T-helper 2 cell (primary cell): ENCODE data around the gene GARIN5A.
"Not testable (repeated sequence)": the region's sequence is repeated elsewhere in the genome, so short reads cannot be mapped to it uniquely, and the experiment has no call there.

Experiments used
- DNase-seq, 5 experiments: peaks; one replicate each; pipeline versions ENCODE4 v3.0.0 to v3.0.0-alpha.2; 2012 to 2022

GARIN5A gene

GRCh38 chr19:50461066-50461875 lies 15.4 kb downstream of the GARIN5A start:
- DNase-seq = peak in 4 of 5 experiments; percentile 16 to 74 (median 36)

DNA sequence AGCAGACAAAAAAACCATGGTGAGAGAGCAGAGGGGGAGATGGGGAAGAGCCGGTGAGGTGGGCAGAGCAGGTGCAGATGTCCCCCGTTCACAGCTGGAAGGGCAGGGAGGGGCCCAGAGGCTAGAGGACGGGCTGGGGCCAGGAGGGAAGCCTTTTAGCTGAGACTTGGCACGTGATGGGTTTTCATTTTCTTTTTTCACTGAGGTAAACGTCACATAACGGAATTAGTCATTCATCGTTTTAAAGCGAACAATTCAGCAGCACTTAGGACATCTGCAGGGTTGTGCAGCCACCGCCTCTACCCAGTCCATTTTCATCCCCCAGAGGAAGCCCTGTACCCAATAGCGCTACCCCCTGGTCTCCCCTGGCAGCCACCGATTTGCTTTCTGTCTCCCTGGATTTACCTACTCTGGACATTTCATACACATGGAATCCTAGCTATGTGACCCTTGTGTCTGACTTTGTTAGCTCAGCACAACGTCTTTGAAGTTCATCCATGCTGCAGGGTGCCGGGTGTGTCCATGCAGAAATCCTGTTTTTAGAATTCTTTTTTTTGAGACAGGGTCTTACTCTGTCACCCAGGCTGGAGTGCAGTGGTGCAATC lies 16.4 kb downstream of the GARIN5A start:
- DNase-seq = peak in 1 of 5 experiments; percentile 70

- DNase-seq = no peak
These were observed 17.0 kb downstream of the GARIN5A start for GRCh38 chr19:50459638-50460037.

- no peak for DNase-seq
These were observed 17.6 kb downstream of the GARIN5A start for GRCh38 chr19:50459067-50459456.

- DNase-seq = no peak
These were observed 18.1 kb downstream of the GARIN5A start for GRCh38 chr19:50458396-50459066.

- DNase-seq = no peak
These were observed 19.3 kb downstream of the GARIN5A start for GRCh38 chr19:50457300-50457699.

GRCh38 chr19:50455992-50456391 lies 20.7 kb downstream of the GARIN5A start:
- no peak for DNase-seq

- no peak for DNase-seq
These were observed 23.4 kb downstream of the GARIN5A start for GRCh38 chr19:50453243-50453642.

DNA sequence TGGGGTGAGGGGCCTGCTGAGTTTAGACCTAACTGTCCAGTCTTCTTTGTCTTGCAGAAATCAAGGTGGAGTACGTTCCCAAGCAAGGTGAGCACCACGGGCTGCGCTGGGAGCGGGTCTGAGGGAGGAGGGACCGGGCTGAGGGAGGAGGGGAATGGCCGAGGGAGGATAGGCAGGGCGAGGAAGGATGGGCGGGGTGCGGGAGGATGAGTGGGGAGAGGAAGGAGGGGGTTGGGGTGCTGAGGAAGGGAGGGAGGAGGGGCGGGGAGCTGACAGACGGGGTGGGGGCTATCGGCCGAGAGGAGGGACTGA lies 25.5 kb downstream of the GARIN5A start:
- no peak for DNase-seq

GRCh38 chr19:50450369-50451222 lies 26.1 kb downstream of the GARIN5A start:
- DNase-seq = no peak

GRCh38 chr19:50449236-50449899 lies 27.3 kb downstream of the GARIN5A start:
- no peak for DNase-seq

DNA sequence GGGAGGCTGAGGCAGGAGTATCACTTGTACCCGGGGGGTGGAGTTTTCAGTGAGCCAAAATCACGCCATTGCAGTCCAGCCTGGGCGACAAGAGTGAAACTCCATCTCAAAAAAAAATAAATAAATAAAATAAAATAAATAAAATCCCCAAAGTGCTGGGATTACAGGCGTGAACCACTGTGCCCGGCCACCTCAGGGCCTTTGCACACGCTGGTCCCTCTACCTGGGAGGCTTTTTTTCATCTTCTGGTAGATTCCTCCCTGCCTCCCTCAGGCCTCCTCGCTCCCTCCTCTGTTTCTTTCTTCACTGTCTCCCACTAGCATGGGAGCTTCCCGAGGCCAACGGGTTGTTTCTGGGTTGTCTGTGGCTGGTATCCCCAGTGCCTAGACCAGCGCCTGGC lies 28.9 kb downstream of the GARIN5A start:
- no peak for DNase-seq

- no peak for DNase-seq
These were observed 29.6 kb downstream of the GARIN5A start for GRCh38 chr19:50447053-50447452.

DNA sequence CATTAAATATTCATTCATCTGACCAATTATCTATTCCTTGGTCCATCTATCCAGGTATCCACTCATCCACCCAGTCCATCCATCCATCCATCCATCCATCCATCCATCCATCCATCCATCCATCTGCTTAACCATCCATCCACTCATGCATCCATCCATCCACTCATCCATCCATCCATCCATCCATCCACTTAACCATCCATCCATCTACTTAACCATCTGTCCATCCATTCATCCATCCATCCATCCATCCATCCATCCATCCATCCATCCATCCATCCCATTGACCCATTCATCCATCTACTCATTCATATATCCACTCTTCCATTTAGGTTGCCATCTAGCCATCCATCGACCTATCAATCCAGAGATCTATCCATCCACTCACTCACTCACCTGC lies 32.6 kb downstream of the GARIN5A start:
- no peak for DNase-seq

GRCh38 chr19:50439130-50439529 lies 37.5 kb downstream of the GARIN5A start:
- DNase-seq = not testable (repeated sequence)

GRCh38 chr19:50437862-50438449 lies 38.7 kb downstream of the GARIN5A start:
- DNase-seq = no peak

GRCh38 chr19:50435627-50436026 lies 41.0 kb downstream of the GARIN5A start:
- no peak for DNase-seq

DNA sequence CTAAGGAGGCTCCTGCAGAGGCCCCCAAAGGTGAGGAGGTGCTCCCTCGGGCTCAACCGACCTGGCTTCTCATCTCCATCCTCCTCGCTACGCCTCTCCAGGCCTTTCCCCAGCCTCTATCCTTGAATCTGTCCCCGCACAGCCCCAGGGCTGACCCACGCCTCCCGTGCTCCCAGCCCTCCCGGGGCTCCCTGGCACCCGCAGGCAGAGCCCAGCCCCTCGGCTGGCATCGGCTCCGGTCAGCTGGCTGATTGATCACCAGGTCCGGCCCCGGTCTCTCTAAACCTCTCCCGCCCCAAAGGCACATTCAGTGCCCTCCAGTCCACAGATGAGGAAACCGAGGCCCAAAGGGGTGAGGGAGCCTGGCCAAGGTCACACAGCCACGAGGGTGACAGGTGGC lies 41.4 kb downstream of the GARIN5A start:
- DNase-seq = no peak

DNA sequence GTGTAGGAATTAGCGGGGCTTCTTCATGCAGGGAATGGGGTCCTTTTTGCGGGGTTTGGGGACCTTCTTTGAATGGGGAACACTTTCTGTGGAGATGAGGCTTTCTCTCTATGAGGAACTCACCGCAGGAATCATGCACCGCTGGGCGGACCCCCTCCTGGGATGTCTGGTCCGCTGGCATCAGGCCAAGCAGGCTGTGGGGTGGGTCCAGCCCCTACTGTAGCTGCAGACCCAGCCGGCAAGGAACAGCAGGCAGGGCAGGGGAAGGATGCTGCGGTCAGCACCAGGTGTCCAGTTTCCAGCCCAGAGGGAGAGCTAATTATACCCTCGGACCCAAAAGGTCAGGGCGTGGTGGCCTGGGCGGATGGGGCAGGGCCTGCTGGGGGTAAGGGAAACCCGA lies 42.1 kb downstream of the GARIN5A start:
- no peak for DNase-seq

DNA sequence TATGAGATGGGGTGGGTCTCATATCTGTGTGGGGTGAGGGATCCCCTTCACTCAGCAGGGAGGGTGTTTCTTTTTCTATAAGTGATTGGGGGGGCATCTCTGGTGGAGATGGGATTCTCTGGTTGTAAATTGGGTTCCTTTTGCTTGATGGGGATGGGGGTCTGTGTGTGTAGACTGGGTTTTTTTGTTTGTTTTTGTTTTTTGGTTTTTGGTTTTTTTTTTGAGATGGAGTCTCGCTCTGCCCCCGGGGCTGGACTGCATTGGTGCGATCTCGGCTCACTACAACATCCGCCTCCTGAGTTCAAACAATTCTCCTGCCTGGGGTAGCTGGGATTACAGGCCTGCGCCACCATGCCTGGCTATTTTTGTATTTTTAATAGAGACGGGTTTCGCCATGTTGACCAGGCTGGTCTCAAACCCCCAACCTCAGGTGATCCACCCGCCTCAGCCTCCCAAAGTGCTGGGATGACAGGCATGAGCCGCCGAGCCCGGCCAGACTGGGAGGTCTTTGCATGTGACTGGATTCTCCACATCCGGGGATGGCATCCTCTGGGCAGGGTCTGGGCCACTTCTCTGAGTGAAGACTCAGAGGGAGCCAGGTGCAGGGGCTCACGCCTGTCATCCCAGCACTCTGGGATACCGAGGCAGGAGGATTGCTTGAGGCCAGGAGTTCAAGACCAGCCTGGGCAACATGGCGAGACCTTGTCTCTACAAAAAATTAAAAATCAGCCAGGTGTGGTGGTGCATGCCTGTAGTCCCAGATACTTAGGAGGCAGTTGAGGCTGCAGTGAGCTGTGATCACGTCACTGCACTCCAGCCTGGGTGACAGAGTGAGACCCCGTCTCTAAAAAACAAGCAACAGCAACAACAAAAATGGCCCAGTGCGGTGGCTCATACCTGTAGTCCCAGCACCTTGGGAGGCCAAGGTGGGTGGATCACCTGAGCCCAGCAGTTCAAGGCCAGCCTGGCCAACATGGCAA lies 43.2 kb downstream of the GARIN5A start:
- no peak for DNase-seq
